Central memory CD8-positive, alpha-beta T cell (primary cell): ENCODE results near the gene ING5.
"Not testable (repeated sequence)": the region's sequence is repeated elsewhere in the genome, so short reads cannot be mapped to it uniquely, and the experiment has no call there.

ENCODE experiments used
- ATAC-seq: fragments of 150-1000 bp; cut with Tn5 transposase; replicated peaks from 2 replicates; pipeline ENCODE4 v1.10.0; 2022; ENCODE audit warnings: mild to moderate bottlenecking, moderate FRiP score, moderate number of reproducible peaks; ENCODE audit not compliant: poor library complexity, severe bottlenecking; ENCODE audit errors: extremely low read depth
- DNase-seq, 2 donors: peaks; one replicate each; pipeline ENCODE4 v3.0.0; 2021; ENCODE audit warnings: low spot score in 2 of 2
- H3K27ac Mint-ChIP-seq: one replicate; pipeline ENCODE4 v1.8.0; 2022; ENCODE audit warnings: low read depth, mild to moderate bottlenecking, moderate library complexity, mixed read lengths
- H3K27me3 Mint-ChIP-seq: one replicate; pipeline ENCODE4 v1.8.0; 2022; ENCODE audit warnings: mixed read lengths
- H3K36me3 Mint-ChIP-seq: one replicate; pipeline ENCODE4 v1.8.0; 2022; ENCODE audit warnings: mild to moderate bottlenecking, moderate library complexity, mixed read lengths; ENCODE audit not compliant: insufficient read depth
- H3K4me1 Mint-ChIP-seq: one replicate; pipeline ENCODE4 v1.8.0; 2022; ENCODE audit warnings: mixed read lengths
- H3K4me3 Mint-ChIP-seq: one replicate; pipeline ENCODE4 v1.8.0; 2022; ENCODE audit warnings: mild to moderate bottlenecking, moderate library complexity, mixed read lengths
- H3K9me3 Mint-ChIP-seq: one replicate; pipeline ENCODE4 v1.8.0; 2022; ENCODE audit warnings: mixed read lengths

The ING5 gene

DNA sequence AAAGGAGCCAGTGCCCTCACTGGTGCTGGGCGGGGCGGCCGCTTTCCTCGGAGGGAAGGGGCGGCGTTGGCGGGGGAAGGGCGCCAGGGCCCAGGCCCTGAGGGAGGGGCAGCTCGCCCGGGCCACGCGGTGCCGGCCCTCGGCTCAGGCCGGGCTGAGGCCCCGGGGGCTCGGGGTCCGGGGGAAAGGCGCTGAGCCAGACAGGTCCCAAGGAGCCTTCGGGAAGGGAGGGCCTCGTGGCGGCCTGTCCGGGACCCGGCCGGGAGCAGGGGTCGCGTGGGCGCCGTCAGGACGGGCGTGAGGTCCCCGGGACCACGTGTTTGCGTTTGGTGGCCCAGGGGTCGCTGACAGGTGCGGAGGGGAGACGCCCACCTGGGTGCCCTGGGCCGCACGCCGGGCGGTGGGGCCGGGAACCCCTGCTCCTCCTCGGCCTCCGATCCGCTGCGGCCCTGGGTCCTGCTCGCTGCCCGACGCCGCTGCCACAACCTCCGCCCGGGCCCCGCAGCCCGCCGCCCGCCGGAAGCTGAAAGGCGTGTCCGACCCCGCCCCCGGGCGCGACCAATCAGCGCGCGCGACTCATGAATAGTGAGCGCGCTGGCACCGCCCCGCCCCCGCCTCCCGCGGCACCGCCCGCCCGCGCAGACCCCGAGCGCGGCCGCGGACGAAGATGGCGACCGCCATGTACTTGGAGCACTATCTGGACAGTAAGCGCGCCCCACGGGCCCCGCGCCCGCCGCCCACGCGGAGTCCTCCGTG lies at the start of gene ING5:
Gene ING5, plus strand, starts transcription at position 641 of the 756 bp plus-strand sequence. Its CDS starts 27 bp downstream, at position 668.
- peak; percentile 77 for ATAC-seq
- Mint-ChIP-seq H3K9me3 (no peaks in the 10 kb centered on the region), H3K4me3 (peak within 1 kb of the TSS; percentile 91), H3K27ac (peak within 1 kb of the TSS; percentile 89), H3K27me3 (no peaks in the 10 kb centered on the region), H3K36me3 (peaks cover 26% of the 10 kb centered on the region), H3K4me1 (peaks cover 27% of the 10 kb centered on the region)
- peak; percentile 91 to 95 for DNase-seq

DNA sequence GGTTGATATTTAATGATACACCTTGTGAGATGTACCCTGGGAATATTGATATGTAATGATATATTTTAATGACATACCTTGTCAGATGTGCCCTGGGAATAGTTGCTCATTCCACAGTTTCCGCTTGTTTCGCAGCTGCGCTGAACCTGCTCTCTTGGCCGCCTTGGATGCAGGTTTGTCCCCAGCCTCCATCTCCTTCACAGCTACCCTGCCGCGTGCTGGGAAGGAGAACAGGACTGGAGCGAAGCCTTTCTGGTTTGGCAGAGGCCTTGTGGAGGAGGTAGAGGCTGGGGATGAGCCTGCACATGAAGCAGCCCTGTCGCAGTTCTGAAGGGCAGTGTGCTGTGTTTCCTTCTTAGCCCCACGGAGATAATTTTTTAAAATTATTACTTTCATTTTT lies 49.7 kb upstream of the ING5 start:
- no peaks in the 10 kb centered on the region for H3K9me3 Mint-ChIP-seq
- H3K27ac Mint-ChIP-seq, result no peak overlapping the region
- H3K4me3 Mint-ChIP-seq, result no peak overlapping the region
- H3K27me3 Mint-ChIP-seq, result no peaks in the 10 kb centered on the region
- DNase-seq (no peak), ATAC-seq (no peak)
- peaks cover 6% of the 10 kb centered on the region for H3K4me1 Mint-ChIP-seq
- peaks cover 40% of the 10 kb centered on the region for H3K36me3 Mint-ChIP-seq

DNA sequence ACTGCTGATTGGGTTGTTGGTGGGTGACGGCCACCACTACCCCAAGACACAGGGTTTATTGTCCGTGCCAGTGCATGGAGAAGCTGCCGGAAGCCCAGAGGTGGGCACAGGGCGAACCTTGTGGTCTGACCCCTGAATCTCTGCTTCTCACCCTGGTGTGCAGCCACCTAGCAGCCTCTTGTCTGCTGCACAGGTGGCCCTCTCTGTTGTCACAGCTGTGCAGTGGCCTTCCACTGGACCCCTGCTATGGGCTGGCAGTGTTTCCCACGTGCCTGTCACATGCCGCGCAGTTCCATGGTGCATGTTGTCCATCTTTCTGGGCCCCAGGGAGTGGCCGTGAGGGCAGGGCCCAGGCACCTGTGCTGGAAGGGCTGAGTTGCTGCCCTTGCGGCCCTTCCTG lies 49.1 kb upstream of the ING5 start:
- no peak overlapping the region for H3K4me3 Mint-ChIP-seq
- H3K4me1 Mint-ChIP-seq, result peaks cover 6% of the 10 kb centered on the region
- no peaks in the 10 kb centered on the region for H3K9me3 Mint-ChIP-seq
- DNase-seq (no peak), ATAC-seq (no peak)
- no peak overlapping the region for H3K27ac Mint-ChIP-seq
- H3K36me3 Mint-ChIP-seq, result peaks cover 40% of the 10 kb centered on the region
- no peaks in the 10 kb centered on the region for H3K27me3 Mint-ChIP-seq

DNA sequence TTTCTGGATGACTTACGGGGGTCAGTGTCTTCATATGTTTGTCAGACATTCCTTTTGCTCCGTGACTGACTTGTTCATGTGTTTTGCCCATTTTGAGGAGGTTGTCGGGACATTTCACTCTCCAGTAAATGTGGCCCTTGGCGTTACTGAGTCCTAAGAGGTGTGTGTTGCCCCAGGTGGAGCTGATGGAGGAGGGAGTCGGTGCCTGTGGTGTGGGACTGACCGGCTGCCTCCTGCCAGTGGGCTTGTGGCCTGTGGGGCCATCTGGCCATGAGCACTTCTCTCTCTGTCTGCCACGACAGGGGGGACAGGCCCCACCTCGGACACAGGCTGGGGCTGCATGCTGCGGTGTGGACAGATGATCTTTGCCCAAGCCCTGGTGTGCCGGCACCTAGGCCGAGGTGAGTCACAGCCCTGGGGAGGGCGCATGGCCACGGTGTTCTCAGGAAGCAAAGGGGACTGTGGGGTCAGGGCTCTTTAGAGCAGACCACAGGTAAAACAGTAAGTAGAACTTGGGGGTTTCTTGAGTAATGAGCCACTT lies 48.6 kb upstream of the ING5 start:
- ATAC-seq (no peak), DNase-seq (no peak)
- H3K27me3 Mint-ChIP-seq, result no peaks in the 10 kb centered on the region
- H3K36me3 Mint-ChIP-seq, result peaks cover 40% of the 10 kb centered on the region
- H3K9me3 Mint-ChIP-seq, result no peaks in the 10 kb centered on the region
- peak overlapping the region; percentile 61 for H3K27ac Mint-ChIP-seq
- H3K4me3 Mint-ChIP-seq, result no peak overlapping the region
- peaks cover 6% of the 10 kb centered on the region for H3K4me1 Mint-ChIP-seq

DNA sequence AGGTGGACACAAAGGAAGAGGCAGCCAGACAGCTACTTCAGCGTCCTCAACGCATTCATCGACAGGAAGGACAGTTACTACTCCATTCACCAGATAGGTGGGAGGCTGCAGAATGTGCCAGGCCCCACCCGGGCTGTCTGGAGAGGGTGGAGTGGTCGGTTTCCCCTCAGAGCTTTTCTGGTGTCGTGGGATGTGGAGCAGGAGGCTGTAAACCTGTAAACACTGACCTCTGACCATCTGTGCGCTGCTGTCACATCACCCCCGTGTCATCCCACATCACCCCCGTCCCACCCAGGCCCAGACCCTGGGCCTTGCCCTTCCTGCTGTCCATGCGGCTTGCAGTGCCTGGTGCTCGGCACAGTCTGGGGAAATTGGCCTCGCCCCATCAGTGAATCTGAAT lies 47.3 kb upstream of the ING5 start:
- peaks cover 45% of the 10 kb centered on the region for H3K36me3 Mint-ChIP-seq
- no peaks in the 10 kb centered on the region for H3K9me3 Mint-ChIP-seq
- H3K27ac Mint-ChIP-seq, result peak overlapping the region; percentile 62
- H3K27me3 Mint-ChIP-seq, result no peaks in the 10 kb centered on the region
- no peaks in the 10 kb centered on the region for H3K4me1 Mint-ChIP-seq
- no peak for DNase-seq
- ATAC-seq, result no peak
- H3K4me3 Mint-ChIP-seq, result no peak overlapping the region

DNA sequence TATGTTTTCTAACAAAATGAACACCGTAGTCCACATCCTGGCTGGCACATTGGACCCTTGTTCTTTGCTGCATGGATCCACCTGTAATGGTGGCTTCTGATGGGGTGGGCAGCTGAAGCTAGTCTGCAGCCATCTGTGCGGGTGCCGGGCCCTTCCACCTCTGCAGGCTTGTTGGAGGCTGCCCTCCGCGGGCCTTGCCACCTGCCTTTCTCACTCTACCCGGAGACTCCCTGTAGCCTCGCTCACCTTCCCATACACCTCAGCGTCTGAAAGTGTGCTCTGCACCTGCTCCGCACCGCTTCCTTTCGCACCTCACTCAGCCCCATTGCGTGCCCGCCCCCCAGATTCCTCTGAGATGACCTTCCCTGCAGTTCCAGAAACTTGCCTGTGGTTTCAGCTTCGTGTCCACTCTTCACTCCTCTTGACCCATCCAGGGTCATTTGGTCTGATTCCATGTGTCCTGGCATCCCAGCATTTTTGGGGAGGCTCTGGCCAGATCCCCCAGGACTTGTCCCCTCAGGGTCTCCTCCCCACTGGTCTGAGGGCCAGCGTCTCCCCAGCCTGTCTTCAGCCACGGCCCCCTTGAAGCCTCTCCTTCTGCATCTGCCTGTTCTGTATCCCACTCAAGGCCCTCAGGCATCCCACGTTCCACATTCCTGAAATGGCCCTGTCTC lies 46.2 kb upstream of the ING5 start:
- H3K4me1 Mint-ChIP-seq, result no peaks in the 10 kb centered on the region
- H3K27me3 Mint-ChIP-seq, result no peaks in the 10 kb centered on the region
- H3K4me3 Mint-ChIP-seq, result no peak overlapping the region
- ATAC-seq (no peak), DNase-seq (no peak)
- H3K36me3 Mint-ChIP-seq, result peaks cover 54% of the 10 kb centered on the region
- H3K27ac Mint-ChIP-seq, result peak overlapping the region; percentile 62
- H3K9me3 Mint-ChIP-seq, result no peaks in the 10 kb centered on the region

DNA sequence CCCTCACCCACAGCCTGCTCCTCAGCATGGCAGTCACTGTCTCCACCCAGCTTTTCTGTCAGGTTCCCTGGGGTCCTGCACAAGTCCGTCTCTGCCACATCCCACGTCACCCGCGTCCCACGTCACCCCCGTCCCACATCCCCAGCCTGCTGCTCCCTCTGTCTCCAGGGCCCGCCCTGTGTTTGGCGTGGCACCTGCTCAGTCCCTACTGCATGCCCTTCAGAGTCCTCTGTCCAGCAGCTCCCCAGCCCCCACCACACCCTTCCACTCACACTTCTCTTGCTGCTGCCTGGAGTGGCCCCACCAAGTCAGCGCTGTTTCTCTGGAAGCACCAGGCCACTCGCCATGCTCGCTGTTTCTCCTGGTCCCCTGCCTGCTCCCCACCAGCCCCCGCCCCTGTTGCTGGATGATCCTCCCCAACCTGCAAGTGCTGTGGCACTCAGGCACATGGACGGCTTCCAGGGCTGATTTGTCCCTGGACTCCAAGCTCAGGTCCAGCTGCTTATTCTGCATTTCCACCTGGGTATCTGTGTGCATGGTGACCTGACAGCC lies 45.6 kb upstream of the ING5 start:
- Mint-ChIP-seq H3K4me3 (no peak overlapping the region), H3K4me1 (no peaks in the 10 kb centered on the region), H3K9me3 (no peaks in the 10 kb centered on the region), H3K27ac (no peak overlapping the region), H3K36me3 (peaks cover 54% of the 10 kb centered on the region), H3K27me3 (no peaks in the 10 kb centered on the region)
- DNase-seq (no peak), ATAC-seq (no peak)

DNA sequence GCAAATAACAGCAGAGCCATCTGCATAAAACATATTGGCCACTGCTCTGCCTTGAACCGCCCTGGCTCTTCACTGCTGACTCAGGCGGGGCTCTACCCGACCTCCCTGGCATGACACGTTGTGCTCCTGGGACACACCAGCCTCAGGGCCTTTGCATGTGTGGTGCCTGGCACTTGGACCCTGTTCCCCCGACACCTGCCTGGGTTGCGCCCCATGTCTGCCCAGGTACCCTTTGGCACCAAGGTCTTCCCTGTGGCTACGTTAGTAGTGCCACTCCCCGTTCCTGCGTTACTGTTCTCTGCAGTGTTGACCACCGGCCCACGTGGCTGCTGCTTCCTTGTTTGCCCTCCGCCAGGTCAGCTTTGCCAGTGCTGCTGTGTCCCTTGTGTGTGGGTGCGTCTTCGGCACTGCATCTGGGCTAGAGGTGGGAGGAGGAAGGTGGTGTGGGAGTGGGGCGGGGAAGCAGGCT lies 44.0 kb upstream of the ING5 start:
- ATAC-seq, result no peak
- Mint-ChIP-seq H3K4me3 (no peak overlapping the region), H3K27me3 (no peaks in the 10 kb centered on the region), H3K4me1 (no peaks in the 10 kb centered on the region), H3K36me3 (peaks cover 52% of the 10 kb centered on the region), H3K27ac (peak overlapping the region; percentile 56), H3K9me3 (no peaks in the 10 kb centered on the region)
- no peak for DNase-seq

DNA sequence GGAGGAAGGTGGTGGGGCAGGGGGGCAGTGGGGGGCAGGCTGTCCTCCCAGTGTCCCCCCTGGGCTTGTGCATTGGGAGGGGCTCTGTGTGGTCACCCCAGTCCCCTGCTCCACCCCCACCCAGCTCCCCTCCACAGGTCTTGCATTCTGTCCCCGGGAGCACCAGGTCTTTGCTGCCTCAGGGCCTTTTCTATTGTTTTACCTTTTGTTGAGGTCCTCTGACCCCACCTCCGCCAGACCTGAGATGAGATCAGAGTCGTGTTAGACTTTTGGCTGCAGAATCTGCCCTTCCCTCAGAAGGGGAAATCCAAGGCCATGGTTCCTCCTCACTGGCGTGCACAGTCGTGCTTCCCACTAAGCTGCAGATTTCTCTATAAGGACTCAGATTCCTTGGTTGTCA lies 43.5 kb upstream of the ING5 start:
- ATAC-seq, result no peak
- Mint-ChIP-seq H3K4me3 (no peak overlapping the region), H3K36me3 (peaks cover 52% of the 10 kb centered on the region), H3K4me1 (no peaks in the 10 kb centered on the region), H3K27ac (no peak overlapping the region), H3K27me3 (no peaks in the 10 kb centered on the region), H3K9me3 (no peaks in the 10 kb centered on the region)
- DNase-seq, result no peak

DNA sequence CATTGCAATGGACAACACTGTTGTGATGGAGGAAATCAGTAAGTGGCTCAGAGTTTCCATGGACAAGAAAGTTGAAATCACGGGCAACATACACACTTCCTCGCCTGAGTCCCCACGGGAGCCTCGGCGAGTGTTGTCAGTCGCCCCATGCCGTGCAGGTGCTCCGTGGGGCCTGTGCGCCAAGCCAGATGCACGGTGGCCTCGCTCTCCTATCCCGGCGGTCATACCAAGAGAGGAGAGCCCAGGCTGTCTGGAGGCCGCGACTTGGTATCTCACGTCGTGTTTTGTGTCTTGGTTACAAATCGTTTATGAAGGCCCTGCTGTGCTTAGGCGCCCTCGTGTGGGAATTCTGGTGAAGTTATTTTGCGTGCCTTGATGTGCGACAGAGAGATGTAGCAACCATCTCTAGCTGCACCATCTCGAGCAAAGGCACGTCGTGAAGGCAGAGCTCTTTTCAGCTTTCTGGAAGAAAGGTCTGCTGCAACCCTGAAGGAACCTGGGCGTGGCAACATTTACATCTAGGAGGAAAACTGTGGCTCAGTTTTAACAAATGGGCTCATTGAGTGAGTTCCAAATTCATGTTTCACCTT lies 42.6 kb upstream of the ING5 start:
- Mint-ChIP-seq H3K36me3 (peaks cover 44% of the 10 kb centered on the region), H3K4me3 (no peak overlapping the region), H3K27me3 (no peaks in the 10 kb centered on the region), H3K4me1 (no peaks in the 10 kb centered on the region), H3K9me3 (no peaks in the 10 kb centered on the region), H3K27ac (no peak overlapping the region)
- ATAC-seq (no peak), DNase-seq (no peak)

DNA sequence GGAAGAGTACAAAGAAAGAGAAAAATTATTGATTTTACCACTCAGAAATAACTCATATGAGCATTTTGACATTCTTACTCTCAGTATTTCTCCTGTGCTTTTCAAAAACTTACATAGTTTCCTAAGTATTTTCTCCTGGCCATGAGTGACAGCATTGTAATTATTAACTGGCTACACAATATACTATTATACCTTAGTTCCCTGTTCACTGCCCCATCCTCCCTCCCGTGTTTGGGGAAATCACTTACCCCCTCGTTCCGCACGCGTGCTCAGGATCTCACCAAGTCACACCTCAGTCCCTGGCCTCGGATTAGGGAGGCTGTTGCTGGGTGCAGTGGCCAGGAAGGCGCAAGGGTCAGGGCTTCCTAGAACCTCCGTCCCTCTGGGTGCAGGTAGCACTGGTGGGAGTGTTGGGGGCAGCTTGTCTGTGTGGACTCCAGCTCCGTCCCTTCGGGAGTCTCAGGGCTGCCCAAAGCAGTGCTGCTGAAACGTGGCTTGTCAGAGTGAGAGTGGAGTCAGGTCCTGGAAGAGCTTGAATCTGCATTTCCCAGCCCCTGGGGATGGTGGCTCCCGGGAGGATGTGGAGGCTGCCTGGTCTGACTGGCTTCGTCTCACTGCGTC lies 41.1 kb upstream of the ING5 start:
- H3K4me1 Mint-ChIP-seq, result no peaks in the 10 kb centered on the region
- H3K4me3 Mint-ChIP-seq, result no peak overlapping the region
- no peak overlapping the region for H3K27ac Mint-ChIP-seq
- ATAC-seq, result no peak
- H3K36me3 Mint-ChIP-seq, result peaks cover 33% of the 10 kb centered on the region
- H3K9me3 Mint-ChIP-seq, result no peaks in the 10 kb centered on the region
- no peaks in the 10 kb centered on the region for H3K27me3 Mint-ChIP-seq
- DNase-seq, result no peak

DNA sequence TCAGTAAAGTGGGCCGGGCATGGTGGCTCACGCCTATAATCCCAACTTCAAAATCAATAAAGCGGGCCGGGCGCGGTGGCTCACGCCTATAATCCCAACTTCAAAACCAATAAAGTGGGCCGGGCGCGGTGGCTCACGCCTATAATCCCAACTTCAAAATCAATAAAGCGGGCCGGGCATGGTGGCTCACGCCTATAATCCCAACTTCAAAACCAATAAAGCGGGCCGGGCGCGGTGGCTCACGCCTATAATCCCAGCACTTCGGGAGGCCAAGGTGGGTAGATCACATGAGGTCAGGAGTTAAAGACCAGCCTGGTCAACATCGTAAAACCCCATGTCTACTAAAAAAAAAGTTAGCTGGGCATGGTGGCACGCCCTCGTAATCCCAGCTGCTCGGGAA lies 39.1 kb upstream of the ING5 start:
- not testable (repeated sequence) for H3K27me3 Mint-ChIP-seq, H3K4me3 Mint-ChIP-seq, ATAC-seq, DNase-seq, H3K9me3 Mint-ChIP-seq, H3K4me1 Mint-ChIP-seq, H3K27ac Mint-ChIP-seq
- peaks cover 30% of the 10 kb centered on the region for H3K36me3 Mint-ChIP-seq
